ENCODE measurements around the gene SUCNR1. TPM values are rescaled to one million over a fixed set of nuclear protein-coding genes. Genes with fewer than 3 reads are reported as not detected.
"Not testable (repeated sequence)": the region's sequence is repeated elsewhere in the genome, so short reads cannot be mapped to it uniquely, and the experiment has no call there.

Gene SUCNR1
- total and polyA plus RNA-seq, 2 donors (not counting 1 experiment from before 2014, with no cell fraction given) = not detected

DNA sequence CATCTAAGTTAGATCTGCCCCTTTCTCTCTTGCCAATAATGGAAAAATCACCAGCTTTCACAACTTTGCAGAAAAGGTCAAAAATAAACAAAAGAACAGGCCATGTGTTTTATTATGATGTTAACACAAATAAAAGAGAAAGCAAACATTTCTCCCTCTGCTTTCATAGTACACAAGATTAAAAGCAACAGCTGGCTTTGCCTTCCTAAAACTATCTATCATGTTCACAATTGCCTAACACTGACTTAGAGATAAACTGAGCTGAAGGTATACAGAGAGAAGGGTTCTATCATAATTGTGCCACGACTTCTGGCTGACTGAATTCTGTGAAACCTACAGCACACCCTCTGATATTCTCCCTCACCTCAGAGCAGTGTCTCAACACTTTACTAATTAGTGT, 30.2 kb upstream of the SUCNR1 start:
- no peak for DNase-seq
- no peaks in the 10 kb centered on the region for H3K4me1 ChIP-seq (ENCODE audit: control insufficient read depth in 2 of 2, insufficient read depth in 2 of 2, low read length in 2 of 2)
- ChIA-PET POLR2A (no interaction called here), CTCF (no interaction called here)
- Mint-ChIP-seq H3K4me1 (peaks cover 3% of the 10 kb centered on the region), H3K27me3 (peaks cover 5% of the 10 kb centered on the region), H3K27ac (no peak overlapping the region), H3K9me3 (ENCODE audit: insufficient read depth) (no peaks in the 10 kb centered on the region), H3K4me3 (no peak overlapping the region)
- H4K20me1 ChIP-seq (ENCODE audit: control insufficient read depth, insufficient read depth, low read length, poor library complexity, severe bottlenecking) = no peaks in the 10 kb centered on the region
- no peak overlapping the region for H3K27ac ChIP-seq (ENCODE audit: low read length in 2 of 2)
- TF ChIP-seq, protein P1, sequence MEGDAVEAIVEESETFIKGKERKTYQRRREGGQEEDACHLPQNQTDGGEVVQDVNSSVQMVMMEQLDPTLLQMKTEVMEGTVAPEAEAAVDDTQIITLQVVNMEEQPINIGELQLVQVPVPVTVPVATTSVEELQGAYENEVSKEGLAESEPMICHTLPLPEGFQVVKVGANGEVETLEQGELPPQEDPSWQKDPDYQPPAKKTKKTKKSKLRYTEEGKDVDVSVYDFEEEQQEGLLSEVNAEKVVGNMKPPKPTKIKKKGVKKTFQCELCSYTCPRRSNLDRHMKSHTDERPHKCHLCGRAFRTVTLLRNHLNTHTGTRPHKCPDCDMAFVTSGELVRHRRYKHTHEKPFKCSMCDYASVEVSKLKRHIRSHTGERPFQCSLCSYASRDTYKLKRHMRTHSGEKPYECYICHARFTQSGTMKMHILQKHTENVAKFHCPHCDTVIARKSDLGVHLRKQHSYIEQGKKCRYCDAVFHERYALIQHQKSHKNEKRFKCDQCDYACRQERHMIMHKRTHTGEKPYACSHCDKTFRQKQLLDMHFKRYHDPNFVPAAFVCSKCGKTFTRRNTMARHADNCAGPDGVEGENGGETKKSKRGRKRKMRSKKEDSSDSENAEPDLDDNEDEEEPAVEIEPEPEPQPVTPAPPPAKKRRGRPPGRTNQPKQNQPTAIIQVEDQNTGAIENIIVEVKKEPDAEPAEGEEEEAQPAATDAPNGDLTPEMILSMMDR (IDR thresholded peaks at IDR 0.05) = no peak
- TF ChIP-seq EZH2 (IDR thresholded peaks at IDR 0.05; ENCODE audit: borderline replicate concordance, insufficient read depth, low read depth, low read length, poor library complexity, severe bottlenecking) = no peak
- no peaks in the 10 kb centered on the region for H3K27me3 ChIP-seq (replicated peaks in 1 of 4; ENCODE audit: control extremely low read depth in 1 of 4, control insufficient read depth in 3 of 4, insufficient read depth in 4 of 4, low read length in 3 of 4)
- no peaks in the 10 kb centered on the region for H3K9me3 ChIP-seq (ENCODE audit: control extremely low read depth in 1 of 3, control insufficient read depth in 2 of 3, insufficient read depth in 1 of 3, low read length in 2 of 3)
- ATAC-seq (ENCODE audit: low read depth) = no peak
- no peak overlapping the region for H3K9ac ChIP-seq (ENCODE audit: low read length)
- no peak overlapping the region for H3K4me2 ChIP-seq (replicated peaks; ENCODE audit: low read depth, low read length, poor library complexity, severe bottlenecking)
- H3K36me3 ChIP-seq (replicated peaks in 1 of 2; ENCODE audit: control extremely low read depth in 1 of 2, control insufficient read depth in 1 of 2, extremely low read depth in 1 of 2, insufficient read depth in 2 of 2, low read length in 1 of 2) = no peaks in the 10 kb centered on the region
- no peaks in the 10 kb centered on the region for H3K79me2 ChIP-seq (ENCODE audit: control insufficient read depth, insufficient read depth, low read length)
- no peak overlapping the region for H3K4me3 ChIP-seq (ENCODE audit: control extremely low read depth in 1 of 5, extremely low read depth in 1 of 5, insufficient read depth in 1 of 5, low read depth in 2 of 5, low read length in 4 of 5)
- no CpG with 5 or more reads among the region's 1 CpG for whole genome bisulfite sequencing (ENCODE audit: insufficient coverage)
- H2AFZ ChIP-seq (ENCODE audit: insufficient read depth, low read depth, low read length, poor library complexity, severe bottlenecking) = no peak overlapping the region
- intact Hi-C loops (cut with micrococcal nuclease) = no loop called here

DNA sequence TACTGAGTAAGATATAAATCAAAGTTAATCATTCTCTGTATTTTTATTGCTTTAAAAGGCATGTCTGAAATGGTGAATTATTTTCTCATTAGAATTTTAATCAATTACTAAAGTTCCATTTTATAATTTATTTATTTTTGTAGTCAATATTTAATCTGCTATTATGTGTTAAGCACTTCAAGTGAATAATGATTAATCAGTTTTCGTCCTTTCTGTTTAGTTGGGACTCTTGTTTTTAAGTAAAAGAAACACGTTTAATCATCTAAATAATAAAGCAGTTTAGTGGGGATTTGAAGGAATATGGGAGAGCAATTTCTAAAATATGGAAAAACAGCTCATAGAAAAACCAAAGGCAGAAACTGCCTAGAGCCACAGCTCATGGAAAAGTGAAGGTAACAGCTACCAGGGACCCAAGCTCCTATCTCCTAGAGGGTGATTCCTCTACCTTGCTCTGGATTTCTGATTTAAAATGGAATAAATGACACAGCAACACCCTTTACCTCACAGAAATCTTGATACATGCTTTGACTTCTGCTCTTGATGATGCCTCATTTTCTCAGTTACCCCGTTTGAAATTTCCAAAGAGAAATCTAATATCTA, 28.0 kb upstream of the SUCNR1 start:
- intact Hi-C loops (cut with micrococcal nuclease) = no loop called here
- H3K36me3 ChIP-seq (replicated peaks in 1 of 2; ENCODE audit: control extremely low read depth in 1 of 2, control insufficient read depth in 1 of 2, extremely low read depth in 1 of 2, insufficient read depth in 2 of 2, low read length in 1 of 2) = no peaks in the 10 kb centered on the region
- ChIA-PET CTCF (no interaction called here), POLR2A (interaction anchor here (0.6 kb wide), 1 partner anchor 1059 kb away, joined by 5 read pairs; no protein-coding TSS in a partner anchor)
- H4K20me1 ChIP-seq (ENCODE audit: control insufficient read depth, insufficient read depth, low read length, poor library complexity, severe bottlenecking) = no peaks in the 10 kb centered on the region
- H2AFZ ChIP-seq (ENCODE audit: insufficient read depth, low read depth, low read length, poor library complexity, severe bottlenecking) = no peak overlapping the region
- H3K79me2 ChIP-seq (ENCODE audit: control insufficient read depth, insufficient read depth, low read length) = no peaks in the 10 kb centered on the region
- peaks cover 3% of the 10 kb centered on the region for H3K9me3 Mint-ChIP-seq (ENCODE audit: insufficient read depth)
- ATAC-seq (ENCODE audit: low read depth) (no peak), DNase-seq (no peak)
- TF ChIP-seq, protein P1 (IDR thresholded peaks at IDR 0.05) = no peak
- no peak for TF ChIP-seq EZH2 (IDR thresholded peaks at IDR 0.05; ENCODE audit: borderline replicate concordance, insufficient read depth, low read depth, low read length, poor library complexity, severe bottlenecking)
- H3K4me3 ChIP-seq (ENCODE audit: control extremely low read depth in 1 of 5, extremely low read depth in 1 of 5, insufficient read depth in 1 of 5, low read depth in 2 of 5, low read length in 4 of 5) = no peak overlapping the region
- H3K27ac ChIP-seq (ENCODE audit: low read length in 2 of 2) = no peak overlapping the region
- no peaks in the 10 kb centered on the region for H3K9me3 ChIP-seq (ENCODE audit: control extremely low read depth in 1 of 3, control insufficient read depth in 2 of 3, insufficient read depth in 1 of 3, low read length in 2 of 3)
- no peak overlapping the region for H3K4me3 Mint-ChIP-seq
- H3K4me1 ChIP-seq (ENCODE audit: control insufficient read depth in 2 of 2, insufficient read depth in 2 of 2, low read length in 2 of 2) = no peaks in the 10 kb centered on the region
- no peak overlapping the region for H3K4me2 ChIP-seq (replicated peaks; ENCODE audit: low read depth, low read length, poor library complexity, severe bottlenecking)
- H3K27ac Mint-ChIP-seq = no peak overlapping the region
- no peak overlapping the region for H3K9ac ChIP-seq (ENCODE audit: low read length)
- WGBS (ENCODE audit: insufficient coverage) = no CpG with 5 or more reads among the region's 3 CpGs
- no peaks in the 10 kb centered on the region for H3K27me3 ChIP-seq (replicated peaks in 1 of 4; ENCODE audit: control extremely low read depth in 1 of 4, control insufficient read depth in 3 of 4, insufficient read depth in 4 of 4, low read length in 3 of 4)
- no peaks in the 10 kb centered on the region for H3K4me1 Mint-ChIP-seq
- peaks cover 7% of the 10 kb centered on the region for H3K27me3 Mint-ChIP-seq

DNA sequence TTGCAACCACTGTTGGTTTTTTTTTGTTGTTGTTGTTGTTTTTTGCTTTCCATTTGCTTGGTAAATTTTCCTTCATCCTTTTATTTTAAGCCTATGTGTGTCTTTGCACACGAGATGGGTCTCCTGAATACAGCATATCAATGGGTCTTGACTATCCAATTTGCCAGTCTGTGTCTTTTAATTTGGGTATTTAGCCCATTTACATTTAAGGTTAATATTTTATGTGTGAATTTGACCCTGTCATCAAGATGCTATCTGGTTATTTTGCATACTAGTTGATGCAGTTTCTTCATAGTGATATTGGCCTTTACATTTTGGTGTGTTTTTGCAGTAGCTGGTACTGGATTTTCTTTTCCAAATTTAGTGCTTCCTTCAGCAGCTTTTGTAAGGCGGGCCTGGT, 23.4 kb upstream of the SUCNR1 start:
- CTCF ChIA-PET; H4K20me1 ChIP-seq (ENCODE audit: control insufficient read depth, insufficient read depth, low read length, poor library complexity, severe bottlenecking); H3K27me3 Mint-ChIP-seq; ATAC-seq (ENCODE audit: low read depth); H3K27ac ChIP-seq (ENCODE audit: low read length in 2 of 2); H3K9me3 ChIP-seq (ENCODE audit: control extremely low read depth in 1 of 3, control insufficient read depth in 2 of 3, insufficient read depth in 1 of 3, low read length in 2 of 3); DNase-seq; H3K36me3 ChIP-seq (replicated peaks in 1 of 2; ENCODE audit: control extremely low read depth in 1 of 2, control insufficient read depth in 1 of 2, extremely low read depth in 1 of 2, insufficient read depth in 2 of 2, low read length in 1 of 2); POLR2A ChIA-PET; H3K4me2 ChIP-seq (replicated peaks; ENCODE audit: low read depth, low read length, poor library complexity, severe bottlenecking); H3K79me2 ChIP-seq (ENCODE audit: control insufficient read depth, insufficient read depth, low read length); H3K27me3 ChIP-seq (replicated peaks in 1 of 4; ENCODE audit: control extremely low read depth in 1 of 4, control insufficient read depth in 3 of 4, insufficient read depth in 4 of 4, low read length in 3 of 4); H2AFZ ChIP-seq (ENCODE audit: insufficient read depth, low read depth, low read length, poor library complexity, severe bottlenecking); H3K4me3 ChIP-seq (ENCODE audit: control extremely low read depth in 1 of 5, extremely low read depth in 1 of 5, insufficient read depth in 1 of 5, low read depth in 2 of 5, low read length in 4 of 5); H3K4me3 Mint-ChIP-seq; H3K4me1 Mint-ChIP-seq; H3K4me1 ChIP-seq (ENCODE audit: control insufficient read depth in 2 of 2, insufficient read depth in 2 of 2, low read length in 2 of 2); H3K9me3 Mint-ChIP-seq (ENCODE audit: insufficient read depth); H3K9ac ChIP-seq (ENCODE audit: low read length); H3K27ac Mint-ChIP-seq; intact Hi-C loops (cut with micrococcal nuclease): not testable (repeated sequence)
- WGBS (ENCODE audit: insufficient coverage) = no CpG with 5 or more reads among the region's 2 CpGs
